ENCODE measurements around the gene KIF26B. TPM values are rescaled to one million over a fixed set of nuclear protein-coding genes. Genes with fewer than 3 reads are reported as not detected.

The KIF26B gene
- total RNA-seq, 6 experiments from 2014 or later: 0.31 to 0.55 (median 0.35) TPM

GRCh38 chr1:245600658-245601057, 445.9 kb downstream of the KIF26B start:
- no peaks in the 10 kb centered on the region for H3K4me1 ChIP-seq
- no peaks in the 10 kb centered on the region for H3K27me3 ChIP-seq
- intact Hi-C loops (cut with DNase I): no loop called here
- no peaks in the 10 kb centered on the region for H3K9me3 ChIP-seq
- no peak for ATAC-seq
- H3K27ac ChIP-seq: no peak overlapping the region
- no peak for DNase-seq
- no peaks in the 10 kb centered on the region for H3K36me3 ChIP-seq
- no peak overlapping the region for H3K4me3 ChIP-seq
- TF ChIP-seq, protein P1, sequence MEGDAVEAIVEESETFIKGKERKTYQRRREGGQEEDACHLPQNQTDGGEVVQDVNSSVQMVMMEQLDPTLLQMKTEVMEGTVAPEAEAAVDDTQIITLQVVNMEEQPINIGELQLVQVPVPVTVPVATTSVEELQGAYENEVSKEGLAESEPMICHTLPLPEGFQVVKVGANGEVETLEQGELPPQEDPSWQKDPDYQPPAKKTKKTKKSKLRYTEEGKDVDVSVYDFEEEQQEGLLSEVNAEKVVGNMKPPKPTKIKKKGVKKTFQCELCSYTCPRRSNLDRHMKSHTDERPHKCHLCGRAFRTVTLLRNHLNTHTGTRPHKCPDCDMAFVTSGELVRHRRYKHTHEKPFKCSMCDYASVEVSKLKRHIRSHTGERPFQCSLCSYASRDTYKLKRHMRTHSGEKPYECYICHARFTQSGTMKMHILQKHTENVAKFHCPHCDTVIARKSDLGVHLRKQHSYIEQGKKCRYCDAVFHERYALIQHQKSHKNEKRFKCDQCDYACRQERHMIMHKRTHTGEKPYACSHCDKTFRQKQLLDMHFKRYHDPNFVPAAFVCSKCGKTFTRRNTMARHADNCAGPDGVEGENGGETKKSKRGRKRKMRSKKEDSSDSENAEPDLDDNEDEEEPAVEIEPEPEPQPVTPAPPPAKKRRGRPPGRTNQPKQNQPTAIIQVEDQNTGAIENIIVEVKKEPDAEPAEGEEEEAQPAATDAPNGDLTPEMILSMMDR (IDR thresholded peaks at IDR 0.05): no peak
- no peak for TF ChIP-seq POLR2A (IDR thresholded peaks at IDR 0.05)
- WGBS (ENCODE audit: insufficient coverage, low coverage, low lambda C conversion rate, missing lambda C conversion rate): 68% methylated on average over 4 of the region's 4 CpGs

- Histone ChIP-seq H3K9me3 (no peaks in the 10 kb centered on the region), H3K4me3 (no peak overlapping the region), H3K4me1 (no peaks in the 10 kb centered on the region), H3K27me3 (no peaks in the 10 kb centered on the region), H3K36me3 (no peaks in the 10 kb centered on the region), H3K27ac (no peak overlapping the region)
- TF ChIP-seq, protein P1 (IDR thresholded peaks at IDR 0.05): no peak
- TF ChIP-seq POLR2A (IDR thresholded peaks at IDR 0.05): no peak
- DNase-seq (no peak), ATAC-seq (no peak)
- intact Hi-C loops (cut with DNase I): no loop called here
- WGBS (ENCODE audit: insufficient coverage, low coverage, low lambda C conversion rate, missing lambda C conversion rate): 62% methylated on average over 3 of the region's 6 CpGs
These were observed 448.6 kb downstream of the KIF26B start for GRCh38 chr1:245603311-245603865.

DNA sequence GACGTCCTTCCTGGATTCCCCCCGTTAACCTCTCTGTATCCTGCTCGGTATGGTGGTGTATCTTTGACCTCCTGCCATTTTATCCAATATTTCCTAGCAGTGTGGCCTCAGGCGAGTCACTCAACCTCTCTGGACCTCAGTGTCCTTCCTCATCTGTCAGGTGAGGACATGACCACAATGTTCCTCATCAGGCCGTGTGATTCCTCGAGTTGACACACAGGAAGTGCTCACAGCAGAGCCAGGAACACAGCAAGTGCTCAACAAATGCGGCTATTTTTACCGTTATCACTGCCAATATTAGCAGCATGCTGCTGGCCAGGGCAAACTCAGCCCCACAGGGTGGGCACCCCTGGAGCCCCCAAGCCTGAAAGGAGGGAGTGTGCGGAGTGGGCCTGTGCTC, 450.2 kb downstream of the KIF26B start:
- no peaks in the 10 kb centered on the region for H3K27me3 ChIP-seq
- intact Hi-C loops (cut with DNase I): no loop called here

DNA sequence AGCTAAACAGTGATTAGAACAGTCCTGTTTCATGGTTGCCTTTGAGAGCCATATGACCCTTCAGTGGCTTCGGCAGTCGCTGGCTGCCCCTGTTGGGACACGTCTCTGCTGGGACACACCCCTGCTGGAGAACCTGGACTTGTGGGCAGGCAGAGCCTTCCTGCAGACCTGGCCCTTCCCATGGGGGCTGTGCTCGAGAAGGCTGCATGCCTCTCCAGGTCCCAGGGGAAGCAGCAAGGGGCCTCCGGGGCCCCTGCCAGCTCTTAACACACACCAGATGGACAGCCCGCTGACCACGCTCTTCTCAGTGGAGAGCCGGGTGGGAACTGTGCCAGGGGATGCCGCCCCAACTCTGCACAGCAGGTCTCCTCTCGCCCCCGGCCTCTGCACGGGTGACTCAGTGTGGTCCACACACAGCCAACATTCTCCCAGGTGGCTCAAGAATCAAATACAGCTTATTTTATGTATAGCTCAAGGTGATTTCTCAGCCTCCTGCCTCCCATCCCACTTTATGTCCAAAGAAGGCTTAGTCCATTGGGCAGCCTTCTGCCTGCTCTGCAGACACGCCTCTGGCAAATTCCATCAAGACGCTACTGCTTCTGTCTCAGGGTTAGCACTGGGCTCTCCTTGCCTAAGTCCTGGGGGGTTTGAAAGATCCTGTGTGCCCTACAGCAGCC, 450.8 kb downstream of the KIF26B start:
- intact Hi-C loops (cut with DNase I): no loop called here
- no peak for DNase-seq
- Histone ChIP-seq H3K9me3 (no peaks in the 10 kb centered on the region), H3K27me3 (no peaks in the 10 kb centered on the region), H3K27ac (no peak overlapping the region), H3K36me3 (no peaks in the 10 kb centered on the region), H3K4me3 (no peak overlapping the region), H3K4me1 (no peaks in the 10 kb centered on the region)
- WGBS (ENCODE audit: insufficient coverage, low coverage, low lambda C conversion rate, missing lambda C conversion rate): 84% methylated on average over 3 of the region's 14 CpGs
- TF ChIP-seq, protein P1 (IDR thresholded peaks at IDR 0.05): no peak
- no peak for TF ChIP-seq POLR2A (IDR thresholded peaks at IDR 0.05)
- peak; percentile 40 to 65 (median 45) for ATAC-seq

More for the DNA sequence above, 450.2 kb downstream of the KIF26B start:
- Histone ChIP-seq H3K4me3 (no peak overlapping the region), H3K27ac (no peak overlapping the region), H3K36me3 (no peaks in the 10 kb centered on the region), H3K4me1 (no peaks in the 10 kb centered on the region), H3K9me3 (no peaks in the 10 kb centered on the region)
- TF ChIP-seq, protein P1 (IDR thresholded peaks at IDR 0.05): no peak
- TF ChIP-seq POLR2A (IDR thresholded peaks at IDR 0.05): no peak
- peak; percentile 23 to 75 (median 58) for ATAC-seq
- no peak for DNase-seq
- WGBS (ENCODE audit: insufficient coverage, low coverage, low lambda C conversion rate, missing lambda C conversion rate): 62% methylated on average over 9 of the region's 9 CpGs
